ENCODE measurements around the gene KLK13. TPM values are rescaled to one million over a fixed set of nuclear protein-coding genes. Genes with fewer than 3 reads are reported as not detected.

KLK13 gene
- total and polyA plus RNA-seq, 9 donors: 0.33 to 1.2 (median 0.69) TPM; not detected in 4

GRCh38 chr19:51014242-51014641, 50.6 kb downstream of the KLK13 start:
- intact Hi-C loops (cut with DNase I): no loop called here

GRCh38 chr19:51012661-51013190, 52.2 kb downstream of the KLK13 start:
- 61 to 74% (median 65%) methylated on average over 12 of the region's 12 CpGs for WGBS, 3 donors
- no peak overlapping the region for H3K4me3 ChIP-seq
- no peak overlapping the region for H3K27ac ChIP-seq
- no peak for DNase-seq
- intact Hi-C loops (cut with DNase I): no loop called here
- no peaks in the 10 kb centered on the region for H3K9me3 ChIP-seq
- no peaks in the 10 kb centered on the region for H3K27me3 ChIP-seq
- no peaks in the 10 kb centered on the region for H3K4me1 ChIP-seq (ENCODE audit: insufficient read depth)
- TF ChIP-seq POLR2A (IDR thresholded peaks at IDR 0.05) (no peak), CTCF (IDR thresholded peaks at IDR 0.05) (no peak), EP300 (IDR thresholded peaks at IDR 0.05) (no peak)
- H3K36me3 ChIP-seq: no peaks in the 10 kb centered on the region

More at GRCh38 chr19:51014242-51014641, 50.6 kb downstream of the KLK13 start:
- Histone ChIP-seq H3K4me1 (ENCODE audit: insufficient read depth) (no peaks in the 10 kb centered on the region), H3K27me3 (no peaks in the 10 kb centered on the region), H3K4me3 (no peak overlapping the region), H3K27ac (no peak overlapping the region), H3K9me3 (no peaks in the 10 kb centered on the region), H3K36me3 (no peaks in the 10 kb centered on the region)
- no peak for DNase-seq
- TF ChIP-seq CTCF (IDR thresholded peaks at IDR 0.05): no peak
- TF ChIP-seq EP300 (IDR thresholded peaks at IDR 0.05): no peak
- TF ChIP-seq POLR2A (IDR thresholded peaks at IDR 0.05): no peak
- WGBS, 3 donors: 86 to 92% (median 90%) methylated on average over 6 of the region's 6 CpGs

- WGBS, 3 donors: 56 to 65% (median 56%) methylated on average over 4 of the region's 4 CpGs
- Histone ChIP-seq H3K27ac (no peak overlapping the region), H3K4me1 (ENCODE audit: insufficient read depth) (no peaks in the 10 kb centered on the region), H3K36me3 (no peaks in the 10 kb centered on the region), H3K9me3 (no peaks in the 10 kb centered on the region), H3K4me3 (no peak overlapping the region), H3K27me3 (no peaks in the 10 kb centered on the region)
- intact Hi-C loops (cut with DNase I): no loop called here
- TF ChIP-seq EP300 (IDR thresholded peaks at IDR 0.05): no peak
- no peak for TF ChIP-seq POLR2A (IDR thresholded peaks at IDR 0.05)
- no peak for TF ChIP-seq CTCF (IDR thresholded peaks at IDR 0.05)
- no peak for DNase-seq
Measured at GRCh38 chr19:51010066-51010795, 54.7 kb downstream of the KLK13 start.

GRCh38 chr19:51009061-51009891, 55.6 kb downstream of the KLK13 start:
- 60 to 67% (median 64%) methylated on average over 19 of the region's 19 CpGs for WGBS, 3 donors
- no peak for DNase-seq
- Histone ChIP-seq H3K9me3 (no peaks in the 10 kb centered on the region), H3K36me3 (no peaks in the 10 kb centered on the region), H3K27me3 (no peaks in the 10 kb centered on the region), H3K4me3 (no peak overlapping the region), H3K27ac (no peak overlapping the region), H3K4me1 (ENCODE audit: insufficient read depth) (no peaks in the 10 kb centered on the region)
- TF ChIP-seq EP300 (IDR thresholded peaks at IDR 0.05): no peak
- intact Hi-C loops (cut with DNase I): no loop called here
